Measurements from ENCODE around the gene FAM114A1. TPM values are rescaled to one million over a fixed set of nuclear protein-coding genes. Genes with fewer than 3 reads are reported as not detected.

FAM114A1 gene
- total and polyA plus RNA-seq, 2 donors from 2014 or later, result 10.8 to 31.1 TPM

DNA sequence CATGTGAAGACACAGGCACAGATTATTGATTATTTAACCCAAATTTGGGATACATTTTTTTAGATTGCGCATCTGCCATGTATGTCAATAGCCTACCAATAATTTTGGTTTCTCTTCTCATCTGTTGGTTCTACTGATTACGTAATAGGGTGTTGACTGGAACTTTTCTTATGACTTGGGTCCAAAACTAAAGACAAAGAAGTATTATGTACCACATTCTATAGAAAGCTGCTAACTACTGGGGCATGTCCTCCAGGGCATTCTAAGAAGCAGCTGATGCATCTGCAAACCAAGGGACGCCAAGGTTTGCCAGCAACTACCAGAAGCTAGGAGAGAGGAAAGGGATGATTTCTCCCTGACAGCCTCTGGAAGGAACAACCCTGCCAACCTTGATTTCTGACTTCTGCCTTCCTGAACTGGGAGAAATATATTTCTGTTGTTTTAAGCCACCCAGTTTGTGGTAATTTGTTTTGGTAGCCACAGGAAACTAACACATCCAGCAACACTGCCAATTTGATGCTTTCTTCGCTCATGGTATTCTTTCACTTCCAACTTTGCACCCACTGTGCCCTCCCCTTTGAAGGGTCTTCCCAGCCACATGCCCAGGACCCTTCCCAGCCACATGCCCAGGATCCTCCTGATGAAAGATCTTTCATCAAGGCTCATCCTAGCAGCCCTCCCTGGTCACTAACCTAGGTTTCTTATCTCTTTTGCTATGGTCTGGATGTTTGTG is 47.1 kb upstream of the FAM114A1 start:
- no peak overlapping the region for H3K9ac ChIP-seq (ENCODE audit: low read length in 3 of 3)
- intact Hi-C loops (cut with DNase I), result no loop called here
- FAIRE-seq, result no peak
- H3K27ac ChIP-seq (ENCODE audit: low read depth in 2 of 2, low read length in 2 of 2), result no peak overlapping the region
- no peak for DNase-seq
- no peaks in the 10 kb centered on the region for H3K4me1 ChIP-seq (ENCODE audit: control insufficient read depth in 2 of 3, insufficient read depth in 2 of 3, low read depth in 1 of 3, low read length in 3 of 3)
- TF ChIP-seq, protein P1, sequence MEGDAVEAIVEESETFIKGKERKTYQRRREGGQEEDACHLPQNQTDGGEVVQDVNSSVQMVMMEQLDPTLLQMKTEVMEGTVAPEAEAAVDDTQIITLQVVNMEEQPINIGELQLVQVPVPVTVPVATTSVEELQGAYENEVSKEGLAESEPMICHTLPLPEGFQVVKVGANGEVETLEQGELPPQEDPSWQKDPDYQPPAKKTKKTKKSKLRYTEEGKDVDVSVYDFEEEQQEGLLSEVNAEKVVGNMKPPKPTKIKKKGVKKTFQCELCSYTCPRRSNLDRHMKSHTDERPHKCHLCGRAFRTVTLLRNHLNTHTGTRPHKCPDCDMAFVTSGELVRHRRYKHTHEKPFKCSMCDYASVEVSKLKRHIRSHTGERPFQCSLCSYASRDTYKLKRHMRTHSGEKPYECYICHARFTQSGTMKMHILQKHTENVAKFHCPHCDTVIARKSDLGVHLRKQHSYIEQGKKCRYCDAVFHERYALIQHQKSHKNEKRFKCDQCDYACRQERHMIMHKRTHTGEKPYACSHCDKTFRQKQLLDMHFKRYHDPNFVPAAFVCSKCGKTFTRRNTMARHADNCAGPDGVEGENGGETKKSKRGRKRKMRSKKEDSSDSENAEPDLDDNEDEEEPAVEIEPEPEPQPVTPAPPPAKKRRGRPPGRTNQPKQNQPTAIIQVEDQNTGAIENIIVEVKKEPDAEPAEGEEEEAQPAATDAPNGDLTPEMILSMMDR (IDR thresholded peaks at IDR 0.05; ENCODE audit: borderline replicate concordance, extremely low read depth, insufficient read depth), result no peak
- no peak overlapping the region for H3K4me3 ChIP-seq (ENCODE audit: low read length in 3 of 3)
- H3K9me3 ChIP-seq (ENCODE audit: control insufficient read depth in 2 of 3, insufficient read depth in 1 of 3, low read length in 3 of 3), result peaks cover 0 to 1% (median 0%) of the 10 kb centered on the region in 3 donors
- H3K27me3 ChIP-seq (ENCODE audit: control insufficient read depth, insufficient read depth, low read length), result no peaks in the 10 kb centered on the region
- no peaks in the 10 kb centered on the region for H3K36me3 ChIP-seq (ENCODE audit: control insufficient read depth in 2 of 3, insufficient read depth in 3 of 3, low read length in 3 of 3)

DNA sequence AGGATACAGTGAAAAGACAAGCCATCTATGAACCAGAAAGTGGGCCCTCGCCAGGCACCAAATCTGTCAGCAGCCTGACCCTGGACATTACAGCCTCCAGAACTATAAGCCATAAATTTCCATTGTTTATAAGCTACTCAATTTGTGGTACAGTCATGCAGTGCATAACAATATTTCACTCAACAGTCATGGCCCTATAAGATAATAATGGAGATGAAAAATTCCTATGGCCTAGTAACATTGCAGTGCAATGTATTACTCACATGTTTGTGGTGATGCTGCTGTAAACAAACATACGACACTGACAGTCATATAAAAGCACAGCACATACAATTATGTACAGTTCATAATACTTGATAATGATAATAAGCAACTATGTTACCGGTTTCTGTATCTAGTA is 45.9 kb upstream of the FAM114A1 start:
- Histone ChIP-seq H3K36me3 (ENCODE audit: control insufficient read depth in 2 of 3, insufficient read depth in 3 of 3, low read length in 3 of 3) (no peaks in the 10 kb centered on the region), H3K27ac (ENCODE audit: low read depth in 2 of 2, low read length in 2 of 2) (no peak overlapping the region), H3K9ac (ENCODE audit: low read length in 3 of 3) (no peak overlapping the region), H3K4me3 (ENCODE audit: low read length in 3 of 3) (no peak overlapping the region), H3K9me3 (ENCODE audit: control insufficient read depth in 2 of 3, insufficient read depth in 1 of 3, low read length in 3 of 3) (no peaks in the 10 kb centered on the region), H3K4me1 (ENCODE audit: control insufficient read depth in 2 of 3, insufficient read depth in 2 of 3, low read depth in 1 of 3, low read length in 3 of 3) (no peaks in the 10 kb centered on the region), H3K27me3 (ENCODE audit: control insufficient read depth, insufficient read depth, low read length) (no peaks in the 10 kb centered on the region)
- intact Hi-C loops (cut with DNase I), result no loop called here
- TF ChIP-seq, protein P1 (IDR thresholded peaks at IDR 0.05; ENCODE audit: borderline replicate concordance, extremely low read depth, insufficient read depth), result no peak
- FAIRE-seq (no peak), DNase-seq (no peak)

DNA sequence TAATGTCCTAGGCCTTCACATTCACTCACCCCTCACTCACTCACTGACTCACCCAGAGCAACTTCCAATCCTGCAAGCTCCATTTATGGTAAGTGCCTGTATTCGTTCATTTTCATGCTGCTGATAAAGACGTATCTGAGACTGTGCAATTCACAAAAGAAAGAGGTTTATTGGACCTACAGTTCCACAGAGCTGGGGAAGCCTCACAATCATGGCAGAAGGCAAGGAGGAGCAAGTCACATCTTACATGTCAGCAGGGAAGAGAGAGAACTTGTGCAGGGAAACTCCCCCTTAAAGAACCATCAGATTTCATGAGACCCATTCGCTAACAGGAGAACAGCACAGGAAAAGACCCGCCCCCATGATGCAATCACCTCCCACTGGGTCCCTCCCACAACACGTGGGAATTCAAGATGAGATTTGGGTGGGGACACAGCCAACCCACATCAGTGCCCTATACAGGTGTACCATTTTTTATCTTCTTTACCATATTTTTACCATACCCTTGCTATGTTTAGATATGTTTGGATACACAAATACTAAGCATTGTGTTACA is 44.8 kb upstream of the FAM114A1 start:
- H3K4me3 ChIP-seq (ENCODE audit: low read length in 3 of 3), result no peak overlapping the region
- no peak for DNase-seq
- TF ChIP-seq, protein P1 (IDR thresholded peaks at IDR 0.05; ENCODE audit: borderline replicate concordance, extremely low read depth, insufficient read depth), result no peak
- H3K4me1 ChIP-seq (ENCODE audit: control insufficient read depth in 2 of 3, insufficient read depth in 2 of 3, low read depth in 1 of 3, low read length in 3 of 3), result no peaks in the 10 kb centered on the region
- H3K9me3 ChIP-seq (ENCODE audit: control insufficient read depth in 2 of 3, insufficient read depth in 1 of 3, low read length in 3 of 3), result no peaks in the 10 kb centered on the region
- no peak overlapping the region for H3K9ac ChIP-seq (ENCODE audit: low read length in 3 of 3)
- no peaks in the 10 kb centered on the region for H3K36me3 ChIP-seq (ENCODE audit: control insufficient read depth in 2 of 3, insufficient read depth in 3 of 3, low read length in 3 of 3)
- intact Hi-C loops (cut with DNase I), result no loop called here
- H3K27ac ChIP-seq (ENCODE audit: low read depth in 2 of 2, low read length in 2 of 2), result no peak overlapping the region
- FAIRE-seq, result no peak
- no peaks in the 10 kb centered on the region for H3K27me3 ChIP-seq (ENCODE audit: control insufficient read depth, insufficient read depth, low read length)

Data from kidney (tissue), 14 donors.